Aorta (tissue), 5 donors: ENCODE measurements around the gene HOGA1. TPM values are rescaled to one million over a fixed set of nuclear protein-coding genes. Genes with fewer than 3 reads are reported as not detected.

Source experiments
- ATAC-seq: fragments of 200-7000 bp; cut with Tn5 transposase; one replicate; pipeline ENCODE4 v1.9.1; 2022; ENCODE audit warnings: moderate library complexity; ENCODE audit not compliant: low FRiP score
- DNase-seq, 2 donors: peaks; one replicate each; pipeline ENCODE4 v3.0.0-alpha.2; 2020
- H3K27ac ChIP-seq, 2 donors: one replicate each; pipeline ENCODE4 v1.5.1; 2013; ENCODE audit warnings: low read length in 2 of 2, mild to moderate bottlenecking in 2 of 2, moderate library complexity in 2 of 2, control low read depth in 1 of 2, inconsistent platforms in 1 of 2, low read depth in 1 of 2
- H3K27me3 ChIP-seq, 2 donors: one replicate each; pipeline ENCODE4 v1.6.1; 2013; ENCODE audit warnings: control low read depth in 1 of 2, low read length in 1 of 2, mild to moderate bottlenecking in 1 of 2, moderate library complexity in 1 of 2; ENCODE audit not compliant: insufficient read depth in 2 of 2, control insufficient read depth in 1 of 2
- H3K36me3 ChIP-seq, 2 donors: one replicate each; pipeline ENCODE4 v1.6.1; 2013; ENCODE audit warnings: control low read depth in 1 of 2, low read length in 1 of 2, mild to moderate bottlenecking in 1 of 2; ENCODE audit not compliant: insufficient read depth in 2 of 2, control insufficient read depth in 1 of 2
- H3K4me1 ChIP-seq, 2 donors: one replicate each; pipeline ENCODE4 v1.6.1; 2013; ENCODE audit warnings: low read length in 2 of 2, control low read depth in 1 of 2, mild to moderate bottlenecking in 1 of 2, moderate library complexity in 1 of 2; ENCODE audit not compliant: insufficient read depth in 2 of 2, control insufficient read depth in 1 of 2
- H3K4me3 ChIP-seq, 2 donors: one replicate each; pipeline ENCODE4 v1.5.1; 2013; ENCODE audit warnings: low read length in 2 of 2, control low read depth in 1 of 2, mild to moderate bottlenecking in 1 of 2
- H3K9me3 ChIP-seq: one replicate; pipeline ENCODE4 v1.6.1; 2013; ENCODE audit warnings: mild to moderate bottlenecking, low read length; ENCODE audit not compliant: control insufficient read depth
- WGBS, 2 donors: extraction: QIAGEN DNeasy Blood & Tissue Kit; methylation state at CpG; one replicate each; pipeline ENCODE4 v1.1.7; 2013; 5-methylcytosine and 5-hydroxymethylcytosine counted together
- intact Hi-C, 2 donors: fragments of 100-400 bp; cut with DNase I; formaldehyde crosslinking; loops; one replicate each; pipeline versions ENCODE4 v1.14.2 to v1.15.0; 2022
- polyA plus RNA-seq, 2 donors: library from polyadenylated mRNA; stranded (reverse); fragments of 200-250 nt; gene quantifications; one replicate each; pipeline ENCODE4 v1.2.3, GENCODE V29; 2013
- total RNA-seq, 2 donors: library from RNA; stranded (reverse); fragmentation: NEBNext Ultra II Directional; extraction: Animal tissue kit (Norgen Biotek cat#: 25700); gene quantifications; one replicate each; pipeline ENCODE4 v1.2.1, GENCODE V29; 2021
- donor health status: healthy with polysubstance abuse.
- donor health status: Bipolar disorder and iron deficiency.
- donor health status: DM: no; HTN: no; CAD: no.
- donor health status: DM: no; HTN: no; CAD: no.
- donor health status: DM: yes; HTN: yes; CAD: no.

HOGA1 gene
- total and polyA plus RNA-seq, 4 donors, result 1.9 to 4.6 (median 3.9) TPM

DNA sequence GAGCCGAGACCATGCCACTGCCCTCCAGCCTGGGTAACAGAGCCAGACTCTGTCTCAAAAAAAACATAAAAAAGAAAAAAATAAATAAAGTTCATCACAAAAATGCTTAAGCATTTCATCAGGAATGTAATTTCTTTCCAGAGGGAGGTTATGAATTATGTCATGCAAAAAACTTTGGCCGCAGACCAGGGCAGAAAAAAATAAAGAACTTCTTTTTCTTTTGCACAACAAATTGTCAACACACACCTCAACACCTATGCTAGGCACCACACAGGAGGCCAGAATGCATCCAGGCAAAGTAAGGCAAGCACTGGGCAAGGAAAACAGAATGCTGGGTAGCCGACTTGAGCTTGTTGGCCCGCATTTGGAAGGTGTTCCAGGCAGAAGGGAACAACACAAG lies 9.2 kb downstream of the HOGA1 start:
- peak overlapping the region in 1 of 2 donors; percentile 98 for H3K27ac ChIP-seq
- no peak overlapping the region for H3K4me3 ChIP-seq
- WGBS, 2 donors, result 4 to 8% methylated on average over 4 of the region's 4 CpGs
- no peaks in the 10 kb centered on the region for H3K4me1 ChIP-seq
- no peaks in the 10 kb centered on the region for H3K9me3 ChIP-seq
- ATAC-seq (no peak), DNase-seq (no peak)
- intact Hi-C loops, result no loop called here
- H3K36me3 ChIP-seq, result no peaks in the 10 kb centered on the region
- H3K27me3 ChIP-seq, result no peaks in the 10 kb centered on the region

GRCh38 chr10:97596101-97597082 lies 12.2 kb downstream of the HOGA1 start:
- Histone ChIP-seq H3K27ac (peak overlapping the region; percentile 79 to 98), H3K9me3 (no peaks in the 10 kb centered on the region), H3K4me3 (no peak overlapping the region), H3K36me3 (no peaks in the 10 kb centered on the region), H3K4me1 (no peaks in the 10 kb centered on the region), H3K27me3 (no peaks in the 10 kb centered on the region)
- WGBS, 2 donors, result 14 to 17% methylated on average over 10 of the region's 10 CpGs
- intact Hi-C loops, result loop anchor here in 1 of 2 donors (1.0 kb wide), 1 partner anchor 22 kb away; no protein-coding TSS in a partner anchor
- ATAC-seq (peak; percentile 89), DNase-seq (peak in 1 of 2 donors; percentile 65)

DNA sequence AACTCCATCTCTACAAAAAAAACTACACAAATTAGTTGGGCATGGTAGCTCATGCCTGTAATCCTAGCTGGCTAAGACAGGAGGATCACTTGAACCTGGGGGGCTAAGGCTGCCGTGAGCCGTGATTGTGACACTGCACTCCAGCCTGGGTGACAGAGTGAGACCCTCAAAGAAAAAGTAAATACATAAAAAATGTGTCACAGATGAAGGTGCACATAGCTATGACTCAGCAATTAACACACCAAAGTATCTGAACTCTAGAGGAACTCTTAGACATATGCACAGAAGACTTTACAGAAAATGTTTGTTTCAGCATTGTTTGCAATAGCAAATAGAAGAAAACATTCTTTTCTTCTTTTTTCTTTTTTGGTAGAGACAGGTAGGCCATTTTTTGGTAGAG lies 13.6 kb downstream of the HOGA1 start:
- no peaks in the 10 kb centered on the region for H3K4me1 ChIP-seq
- ATAC-seq, result no peak
- no peak for DNase-seq
- peak overlapping the region in 1 of 2 donors; percentile 84 for H3K27ac ChIP-seq
- no peaks in the 10 kb centered on the region for H3K27me3 ChIP-seq
- 98 to 100% methylated on average over 2 of the region's 2 CpGs for WGBS, 2 donors
- no peaks in the 10 kb centered on the region for H3K9me3 ChIP-seq
- no peak overlapping the region for H3K4me3 ChIP-seq
- no peaks in the 10 kb centered on the region for H3K36me3 ChIP-seq
- intact Hi-C loops, result no loop called here

GRCh38 chr10:97598407-97599271 lies 14.4 kb downstream of the HOGA1 start:
- Histone ChIP-seq H3K36me3 (no peaks in the 10 kb centered on the region), H3K27me3 (no peaks in the 10 kb centered on the region), H3K4me1 (no peaks in the 10 kb centered on the region), H3K27ac (no peak overlapping the region), H3K9me3 (no peaks in the 10 kb centered on the region), H3K4me3 (no peak overlapping the region)
- ATAC-seq (no peak), DNase-seq (no peak)
- intact Hi-C loops, result no loop called here
- WGBS, 2 donors, result 93 to 96% methylated on average over 19 of the region's 19 CpGs

GRCh38 chr10:97599272-97599619 lies 15.1 kb downstream of the HOGA1 start:
- no peaks in the 10 kb centered on the region for H3K9me3 ChIP-seq
- H3K27me3 ChIP-seq, result no peaks in the 10 kb centered on the region
- no peaks in the 10 kb centered on the region for H3K36me3 ChIP-seq
- intact Hi-C loops, result no loop called here
- H3K4me1 ChIP-seq, result no peaks in the 10 kb centered on the region
- H3K27ac ChIP-seq, result no peak overlapping the region
- WGBS, 2 donors, result 91 to 94% methylated on average over 6 of the region's 6 CpGs
- no peak for ATAC-seq
- no peak overlapping the region for H3K4me3 ChIP-seq
- no peak for DNase-seq

- no peak for ATAC-seq
- no peak overlapping the region for H3K27ac ChIP-seq
- 91 to 100% methylated on average over 1 of the region's 1 CpG for WGBS, 2 donors
- no peaks in the 10 kb centered on the region for H3K4me1 ChIP-seq
- intact Hi-C loops, result no loop called here
- no peaks in the 10 kb centered on the region for H3K27me3 ChIP-seq
- no peaks in the 10 kb centered on the region for H3K36me3 ChIP-seq
- H3K9me3 ChIP-seq, result no peaks in the 10 kb centered on the region
- no peak for DNase-seq
- no peak overlapping the region for H3K4me3 ChIP-seq
These were observed 16.4 kb downstream of the HOGA1 start for GRCh38 chr10:97600616-97601015.

GRCh38 chr10:97601268-97602215 lies 17.4 kb downstream of the HOGA1 start:
- intact Hi-C loops, result no loop called here
- Histone ChIP-seq H3K27ac (no peak overlapping the region), H3K4me3 (no peak overlapping the region), H3K4me1 (no peaks in the 10 kb centered on the region), H3K9me3 (no peaks in the 10 kb centered on the region), H3K36me3 (no peaks in the 10 kb centered on the region), H3K27me3 (no peaks in the 10 kb centered on the region)
- ATAC-seq, result no peak
- DNase-seq, result no peak
- 50 to 53% methylated on average over 21 of the region's 21 CpGs for WGBS, 2 donors

DNA sequence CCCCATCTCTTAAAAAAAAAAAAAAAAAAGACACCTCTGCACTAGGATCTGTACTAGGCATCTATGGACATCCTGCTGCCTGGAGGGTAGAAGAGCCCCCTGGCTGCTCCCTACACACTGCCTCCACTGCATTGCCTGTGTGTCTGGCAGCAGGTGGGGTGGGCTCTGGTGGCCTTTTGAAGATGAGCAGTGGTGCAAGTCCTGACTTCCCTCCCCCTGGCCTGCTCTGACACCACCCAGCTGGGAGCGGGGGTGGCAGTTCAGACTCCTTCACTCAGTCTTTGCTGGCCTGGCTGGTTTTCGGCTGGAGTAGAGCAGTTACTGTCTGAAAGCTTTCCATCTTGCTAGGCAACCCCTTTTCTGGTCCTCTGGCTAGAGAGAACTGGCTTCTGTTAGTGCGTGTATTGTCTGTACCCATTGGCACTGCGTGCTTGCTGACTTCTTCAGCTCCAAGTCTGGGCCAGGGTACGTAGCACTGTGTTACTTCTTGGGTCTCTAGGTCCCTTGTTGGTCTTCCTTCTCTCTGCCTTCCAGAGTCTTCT lies 23.0 kb downstream of the HOGA1 start:
- H3K4me1 ChIP-seq, result peaks cover 0 to 6% of the 10 kb centered on the region in 2 donors
- 94% methylated on average over 5 of the region's 5 CpGs for WGBS, 2 donors
- no peak for ATAC-seq

More for the DNA sequence above, 23.0 kb downstream of the HOGA1 start:
- Histone ChIP-seq H3K36me3 (no peaks in the 10 kb centered on the region), H3K9me3 (no peaks in the 10 kb centered on the region), H3K27ac (no peak overlapping the region), H3K27me3 (no peaks in the 10 kb centered on the region), H3K4me3 (no peak overlapping the region)
- no peak for DNase-seq
- intact Hi-C loops, result no loop called here
